Sigmoid colon (tissue), 4 donors: ENCODE results near the gene GOLGA8N.
"Not testable (repeated sequence)": the region's sequence is repeated elsewhere in the genome, so short reads cannot be mapped to it uniquely, and the experiment has no call there.

ENCODE experiments used
- EP300 ChIP-seq, 4 donors: sonication (generic); formaldehyde crosslinking; IDR thresholded peaks; one replicate each; pipeline ENCODE4 v1.6.1; 2017; ENCODE audit warnings: antibody characterized with exemption in 4 of 4
- POLR2A ChIP-seq, 2 donors: fragments of 450-650 bp; IDR thresholded peaks; one replicate each; pipeline ENCODE4 v1.6.1; 2016; ENCODE audit warnings: antibody characterized with exemption in 2 of 2, mild to moderate bottlenecking in 2 of 2, moderate library complexity in 2 of 2
- POLR2AphosphoS5 ChIP-seq, 4 donors: sonication (generic); formaldehyde crosslinking; IDR thresholded peaks; one replicate each; pipeline ENCODE4 v1.6.1; 2017; ENCODE audit warnings: antibody characterized with exemption in 4 of 4
- TF ChIP-seq, protein P1 (sequence below), 4 experiments: fragments of 450-650 bp in 3 of 4; fragments of 200-600 bp in 1 of 4; IDR thresholded peaks; one replicate each; pipeline ENCODE4 v1.5.1; 2016 to 2019; ENCODE audit warnings: antibody characterized with exemption in 4 of 4, mild to moderate bottlenecking in 3 of 4, moderate library complexity in 2 of 4

DNA sequence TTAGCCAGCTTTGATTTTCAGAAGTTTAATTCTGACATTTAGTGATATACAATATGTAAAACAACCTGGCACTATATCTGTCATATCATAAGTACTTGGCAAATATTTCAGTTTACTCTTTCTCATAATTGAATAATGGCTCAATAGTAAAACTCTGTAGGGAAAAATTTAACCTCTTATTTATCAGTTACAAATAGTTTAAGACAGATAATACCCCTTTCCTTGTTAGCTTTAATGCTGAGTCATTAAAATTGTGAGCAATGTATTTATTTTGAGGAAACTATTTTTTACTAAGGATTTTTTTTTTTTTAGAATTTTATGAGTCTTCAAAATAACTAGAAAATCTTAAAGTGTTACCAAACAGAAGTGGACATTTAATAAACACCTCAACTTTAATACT lies 38.7 kb upstream of the GOLGA8N start:
- not testable (repeated sequence) for TF ChIP-seq POLR2A, EP300, POLR2AphosphoS5 (IDR thresholded peaks at IDR 0.05)
- TF ChIP-seq, protein P1, sequence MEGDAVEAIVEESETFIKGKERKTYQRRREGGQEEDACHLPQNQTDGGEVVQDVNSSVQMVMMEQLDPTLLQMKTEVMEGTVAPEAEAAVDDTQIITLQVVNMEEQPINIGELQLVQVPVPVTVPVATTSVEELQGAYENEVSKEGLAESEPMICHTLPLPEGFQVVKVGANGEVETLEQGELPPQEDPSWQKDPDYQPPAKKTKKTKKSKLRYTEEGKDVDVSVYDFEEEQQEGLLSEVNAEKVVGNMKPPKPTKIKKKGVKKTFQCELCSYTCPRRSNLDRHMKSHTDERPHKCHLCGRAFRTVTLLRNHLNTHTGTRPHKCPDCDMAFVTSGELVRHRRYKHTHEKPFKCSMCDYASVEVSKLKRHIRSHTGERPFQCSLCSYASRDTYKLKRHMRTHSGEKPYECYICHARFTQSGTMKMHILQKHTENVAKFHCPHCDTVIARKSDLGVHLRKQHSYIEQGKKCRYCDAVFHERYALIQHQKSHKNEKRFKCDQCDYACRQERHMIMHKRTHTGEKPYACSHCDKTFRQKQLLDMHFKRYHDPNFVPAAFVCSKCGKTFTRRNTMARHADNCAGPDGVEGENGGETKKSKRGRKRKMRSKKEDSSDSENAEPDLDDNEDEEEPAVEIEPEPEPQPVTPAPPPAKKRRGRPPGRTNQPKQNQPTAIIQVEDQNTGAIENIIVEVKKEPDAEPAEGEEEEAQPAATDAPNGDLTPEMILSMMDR (IDR thresholded peaks at IDR 0.05) = not testable (repeated sequence)
